Gastrocnemius medialis (tissue), 4 donors: ENCODE data around the gene CAMTA1.

ENCODE experiments used
- POLR2A ChIP-seq, 2 donors: fragments of 450-650 bp; IDR thresholded peaks; one replicate each; pipeline ENCODE4 v1.6.1; 2017; ENCODE audit warnings: antibody characterized with exemption in 2 of 2, mild to moderate bottlenecking in 2 of 2, moderate library complexity in 2 of 2
- TF ChIP-seq, protein P1 (sequence below), 5 experiments: fragments of 450-650 bp in 3 of 5; fragments of 200-600 bp in 2 of 5; sonication (generic) in 2 of 5; IDR thresholded peaks in 4 of 5; conservative IDR thresholded peaks in 1 of 5; 1 replicate in 4 of 5; 2 replicates in 1 of 5; pipeline ENCODE4 v1.5.1; 2016 to 2019; ENCODE audit warnings: antibody characterized with exemption in 5 of 5, mild to moderate bottlenecking in 3 of 5, moderate library complexity in 3 of 5

DNA sequence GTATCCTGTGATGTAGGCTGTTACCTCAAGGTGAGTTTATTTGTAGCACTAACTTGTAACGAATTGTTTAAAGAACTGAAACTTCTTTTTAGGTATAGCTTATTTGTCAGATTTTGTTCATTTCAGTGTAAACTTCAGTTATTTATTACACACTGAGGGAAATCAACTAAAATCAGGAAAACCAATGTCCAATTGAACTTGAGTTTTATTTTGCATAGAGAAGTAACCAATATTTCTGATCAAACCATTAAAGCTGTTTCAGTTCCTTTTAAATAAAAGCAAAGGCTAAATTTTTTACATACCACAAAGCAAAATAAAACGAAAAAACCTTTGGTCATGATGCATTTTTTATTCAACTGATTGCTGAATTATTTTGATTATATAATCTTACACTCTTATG is 103.6 kb downstream of the CAMTA1 start:
- TF ChIP-seq, protein P1, sequence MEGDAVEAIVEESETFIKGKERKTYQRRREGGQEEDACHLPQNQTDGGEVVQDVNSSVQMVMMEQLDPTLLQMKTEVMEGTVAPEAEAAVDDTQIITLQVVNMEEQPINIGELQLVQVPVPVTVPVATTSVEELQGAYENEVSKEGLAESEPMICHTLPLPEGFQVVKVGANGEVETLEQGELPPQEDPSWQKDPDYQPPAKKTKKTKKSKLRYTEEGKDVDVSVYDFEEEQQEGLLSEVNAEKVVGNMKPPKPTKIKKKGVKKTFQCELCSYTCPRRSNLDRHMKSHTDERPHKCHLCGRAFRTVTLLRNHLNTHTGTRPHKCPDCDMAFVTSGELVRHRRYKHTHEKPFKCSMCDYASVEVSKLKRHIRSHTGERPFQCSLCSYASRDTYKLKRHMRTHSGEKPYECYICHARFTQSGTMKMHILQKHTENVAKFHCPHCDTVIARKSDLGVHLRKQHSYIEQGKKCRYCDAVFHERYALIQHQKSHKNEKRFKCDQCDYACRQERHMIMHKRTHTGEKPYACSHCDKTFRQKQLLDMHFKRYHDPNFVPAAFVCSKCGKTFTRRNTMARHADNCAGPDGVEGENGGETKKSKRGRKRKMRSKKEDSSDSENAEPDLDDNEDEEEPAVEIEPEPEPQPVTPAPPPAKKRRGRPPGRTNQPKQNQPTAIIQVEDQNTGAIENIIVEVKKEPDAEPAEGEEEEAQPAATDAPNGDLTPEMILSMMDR (IDR thresholded peaks at IDR 0.05 in 4 of 5, conservative IDR thresholded peaks at IDR 0.05 in 1 of 5): no peak
- no peak for TF ChIP-seq POLR2A (IDR thresholded peaks at IDR 0.05)
